ENCODE results near the gene BSND. TPM values are rescaled to one million over a fixed set of nuclear protein-coding genes. Genes with fewer than 3 reads are reported as not detected.

BSND gene
- total and polyA plus RNA-seq, 9 of the 15 experiments (the other 6 are each of a cell fraction or from before 2014, with no cell fraction given) = not detected

DNA sequence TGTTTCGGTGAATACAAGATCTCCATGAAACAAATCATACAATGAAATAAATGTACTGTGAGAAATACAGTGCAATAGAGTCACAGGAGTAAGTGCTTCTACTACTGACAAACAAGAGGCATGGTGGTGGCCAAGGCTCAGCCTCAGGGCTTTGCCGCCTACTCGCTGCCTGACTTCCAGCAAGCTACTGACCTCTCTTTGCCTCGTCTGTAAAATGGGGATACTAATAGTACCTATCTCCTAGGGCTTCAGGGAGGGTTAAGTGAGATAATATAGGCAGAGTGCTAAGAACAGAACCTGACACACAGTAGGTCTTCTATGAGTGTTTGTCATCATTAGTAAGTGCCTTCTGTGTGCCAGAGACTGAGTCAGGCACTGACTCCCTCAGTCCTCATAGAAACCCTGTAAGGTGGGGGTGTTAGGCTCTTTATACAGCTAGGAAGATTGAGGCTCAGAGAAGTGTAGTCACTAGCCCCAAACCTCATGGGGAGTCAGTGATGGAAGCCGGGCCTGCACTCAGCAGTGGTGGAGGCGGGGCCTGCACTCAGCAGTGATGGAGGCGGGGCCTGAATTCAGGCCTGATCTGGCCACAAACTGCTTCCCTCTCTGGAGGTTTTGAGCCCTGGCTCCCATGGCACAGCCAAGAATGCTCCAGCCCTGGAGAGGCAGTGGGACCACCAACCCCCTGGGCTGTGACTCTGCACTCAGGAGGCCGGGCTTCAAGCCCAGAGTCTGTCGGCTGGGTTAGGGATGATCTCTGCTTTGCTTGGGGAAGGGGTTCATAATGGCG is 6.8 kb downstream of the BSND start:
- Histone ChIP-seq H3K9me1 (ENCODE audit: control insufficient read depth, insufficient read depth, low read length) (no peaks in the 10 kb centered on the region), H3K79me2 (ENCODE audit: control insufficient read depth, insufficient read depth, low read length) (no peaks in the 10 kb centered on the region), H3K27me3 (ENCODE audit: control insufficient read depth in 2 of 2, insufficient read depth in 2 of 2, low read length in 2 of 2) (peaks cover 0 to 26% of the 10 kb centered on the region in 2 experiments; a peak in 2 of 5 replicates), H2AFZ (ENCODE audit: low read depth, low read length) (no peak overlapping the region), H3K36me3 (ENCODE audit: control insufficient read depth, insufficient read depth, low read length) (no peaks in the 10 kb centered on the region), H4K20me1 (replicated peaks; ENCODE audit: control insufficient read depth, insufficient read depth, low read length) (no peaks in the 10 kb centered on the region; the same call in 1 of the 2 replicates), H3K27ac (ENCODE audit: extremely low read depth, low read depth, low read length) (no peak overlapping the region), H3K4me3 (no peak overlapping the region), H3K4me2 (ENCODE audit: insufficient read depth, low read length) (no peak overlapping the region), H3K9ac (ENCODE audit: insufficient read depth in 1 of 2, low read depth in 2 of 2, low read length in 2 of 2) (no peak overlapping the region), H3K9me3 (replicated peaks; ENCODE audit: control insufficient read depth, insufficient read depth, low read depth, low read length) (no peaks in the 10 kb centered on the region), H3K4me1 (replicated peaks in 1 of 2; ENCODE audit: control insufficient read depth in 2 of 2, insufficient read depth in 2 of 2, low read length in 2 of 2) (no peaks in the 10 kb centered on the region)
- CTCF ChIA-PET (ENCODE audit: low intra/inter-chr PET ratio) = no interaction called here
- no TSS peak for BruUV-seq (replicated peaks)
- TF ChIP-seq ADNP (tag; IDR thresholded peaks at IDR 0.05) (peak; percentile 31; the same call in 1 of the 2 replicates), RBM25 (IDR thresholded peaks at IDR 0.05; ENCODE audit: low read depth, low read length, severe bottlenecking) (peak; percentile 61), ZKSCAN1 (IDR thresholded peaks at IDR 0.05; ENCODE audit: low read depth, low read length) (peak; percentile 80), SMAD1 (IDR thresholded peaks at IDR 0.05; ENCODE audit: low read depth, low read length, partially characterized antibody) (no peak)
- ATAC-seq = peak; percentile 84
- intact Hi-C loops (cut with micrococcal nuclease) = no loop called here
- peak in 3 of 4 experiments; percentile 23 to 33 (median 33) for DNase-seq (ENCODE audit: extremely low read depth in 1 of 4, low spot score in 3 of 4)
- POLR2A ChIA-PET = interaction anchor here (0.6 kb wide), 1 partner anchor 20 kb away, joined by 4 read pairs; no protein-coding TSS in a partner anchor
- 26% methylated on average over 10 of the region's 10 CpGs for WGBS (ENCODE audit: insufficient coverage, low coverage, missing lambda C conversion rate)
- no peak for FAIRE-seq
- in situ Hi-C loops (cut with MboI) = no loop called here

DNA sequence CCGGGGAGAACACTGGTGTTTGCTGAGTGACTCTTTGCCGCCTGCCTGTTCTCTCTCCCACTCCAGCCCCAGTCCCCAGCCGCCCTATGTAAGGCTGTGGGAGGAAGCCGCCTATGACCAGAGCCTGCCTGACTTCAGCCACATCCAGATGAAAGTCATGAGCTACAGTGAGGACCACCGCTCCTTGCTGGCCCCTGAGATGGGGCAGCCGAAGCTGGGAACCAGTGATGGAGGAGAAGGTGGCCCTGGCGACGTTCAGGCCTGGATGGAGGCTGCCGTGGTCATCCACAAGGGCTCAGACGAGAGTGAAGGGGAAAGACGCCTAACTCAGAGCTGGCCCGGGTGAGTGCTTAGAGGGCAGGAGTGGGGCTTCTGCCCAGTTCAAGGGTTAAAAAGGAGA is 8.2 kb downstream of the BSND start:
- ChIA-PET CTCF (ENCODE audit: low intra/inter-chr PET ratio) (no interaction called here), POLR2A (interaction anchor here (1.3 kb wide), 1 partner anchor 9 kb away, joined by 3 read pairs; no protein-coding TSS in a partner anchor)
- no peaks in the 10 kb centered on the region for H3K4me1 ChIP-seq (replicated peaks in 1 of 2; ENCODE audit: control insufficient read depth in 2 of 2, insufficient read depth in 2 of 2, low read length in 2 of 2)
- no peak overlapping the region for H3K9ac ChIP-seq (ENCODE audit: insufficient read depth in 1 of 2, low read depth in 2 of 2, low read length in 2 of 2)
- WGBS (ENCODE audit: insufficient coverage, low coverage, missing lambda C conversion rate) = 12% methylated on average over 11 of the region's 12 CpGs
- H3K36me3 ChIP-seq (ENCODE audit: control insufficient read depth, insufficient read depth, low read length) = no peaks in the 10 kb centered on the region
- no peak for DNase-seq (ENCODE audit: extremely low read depth in 1 of 4, low spot score in 3 of 4)
- H4K20me1 ChIP-seq (replicated peaks; ENCODE audit: control insufficient read depth, insufficient read depth, low read length) = no peaks in the 10 kb centered on the region
- H3K27ac ChIP-seq (ENCODE audit: extremely low read depth, low read depth, low read length) = no peak overlapping the region
- no peak overlapping the region for H3K4me3 ChIP-seq
- ATAC-seq = peak; percentile 30; the same call in 2 of the 3 replicates
- no peak overlapping the region for H2AFZ ChIP-seq (ENCODE audit: low read depth, low read length)
- H3K4me2 ChIP-seq (ENCODE audit: insufficient read depth, low read length) = no peak overlapping the region
- TF ChIP-seq PYGO2 (tag; IDR thresholded peaks at IDR 0.05) (no peak), IRF2 (CRISPR knock-in tag; IDR thresholded peaks at IDR 0.05) (no peak), ZBTB2 (IDR thresholded peaks at IDR 0.05) (no peak)
- TF ChIP-seq, protein P1, sequence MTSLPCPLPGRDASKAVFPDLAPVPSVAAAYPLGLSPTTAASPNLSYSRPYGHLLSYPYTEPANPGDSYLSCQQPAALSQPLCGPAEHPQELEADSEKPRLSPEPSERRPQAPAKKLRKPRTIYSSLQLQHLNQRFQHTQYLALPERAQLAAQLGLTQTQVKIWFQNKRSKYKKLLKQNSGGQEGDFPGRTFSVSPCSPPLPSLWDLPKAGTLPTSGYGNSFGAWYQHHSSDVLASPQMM (CRISPR knock-in tag; IDR thresholded peaks at IDR 0.05) = no peak
- intact Hi-C loops (cut with micrococcal nuclease) = no loop called here
- peaks cover 0 to 19% of the 10 kb centered on the region in 2 experiments; a peak in 2 of 5 replicates for H3K27me3 ChIP-seq (ENCODE audit: control insufficient read depth in 2 of 2, insufficient read depth in 2 of 2, low read length in 2 of 2)
- no peak for FAIRE-seq
- no peaks in the 10 kb centered on the region for H3K9me3 ChIP-seq (replicated peaks; ENCODE audit: control insufficient read depth, insufficient read depth, low read depth, low read length)
- in situ Hi-C loops (cut with MboI) = no loop called here
- no peaks in the 10 kb centered on the region for H3K9me1 ChIP-seq (ENCODE audit: control insufficient read depth, insufficient read depth, low read length)
- no TSS peak for BruUV-seq (replicated peaks)
- no peaks in the 10 kb centered on the region for H3K79me2 ChIP-seq (ENCODE audit: control insufficient read depth, insufficient read depth, low read length)
